ENCODE data around the gene RABL3.

RABL3 gene

GRCh38 chr3:120683213-120683612 lies 59.1 kb downstream of the RABL3 start:
- H3K4me2 ChIP-seq (ENCODE audit: low read depth, low read length, poor library complexity, severe bottlenecking): no peak overlapping the region
- no peak overlapping the region for H3K4me3 ChIP-seq (ENCODE audit: low read length, poor library complexity, severe bottlenecking)
- TF ChIP-seq, protein P1, sequence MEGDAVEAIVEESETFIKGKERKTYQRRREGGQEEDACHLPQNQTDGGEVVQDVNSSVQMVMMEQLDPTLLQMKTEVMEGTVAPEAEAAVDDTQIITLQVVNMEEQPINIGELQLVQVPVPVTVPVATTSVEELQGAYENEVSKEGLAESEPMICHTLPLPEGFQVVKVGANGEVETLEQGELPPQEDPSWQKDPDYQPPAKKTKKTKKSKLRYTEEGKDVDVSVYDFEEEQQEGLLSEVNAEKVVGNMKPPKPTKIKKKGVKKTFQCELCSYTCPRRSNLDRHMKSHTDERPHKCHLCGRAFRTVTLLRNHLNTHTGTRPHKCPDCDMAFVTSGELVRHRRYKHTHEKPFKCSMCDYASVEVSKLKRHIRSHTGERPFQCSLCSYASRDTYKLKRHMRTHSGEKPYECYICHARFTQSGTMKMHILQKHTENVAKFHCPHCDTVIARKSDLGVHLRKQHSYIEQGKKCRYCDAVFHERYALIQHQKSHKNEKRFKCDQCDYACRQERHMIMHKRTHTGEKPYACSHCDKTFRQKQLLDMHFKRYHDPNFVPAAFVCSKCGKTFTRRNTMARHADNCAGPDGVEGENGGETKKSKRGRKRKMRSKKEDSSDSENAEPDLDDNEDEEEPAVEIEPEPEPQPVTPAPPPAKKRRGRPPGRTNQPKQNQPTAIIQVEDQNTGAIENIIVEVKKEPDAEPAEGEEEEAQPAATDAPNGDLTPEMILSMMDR (conservative IDR thresholded peaks at IDR 0.05; ENCODE audit: low read length): no peak
- TF ChIP-seq EZH2phosphoT487 (IDR thresholded peaks at IDR 0.05; ENCODE audit: borderline replicate concordance): no peak

GRCh38 chr3:120682095-120682681 lies 60.1 kb downstream of the RABL3 start, which contains the start of gene HGD:
TSS of gene HGD (minus strand) at chr3:120682239. CDS start at chr3:120682111, 128 bp downstream.
- no peak within 1 kb of the TSS for H3K4me2 ChIP-seq (ENCODE audit: low read depth, low read length, poor library complexity, severe bottlenecking)

More at GRCh38 chr3:120683213-120683612, 59.1 kb downstream of the RABL3 start:
- Histone ChIP-seq H3K9me3 (ENCODE audit: insufficient read depth, low read depth, low read length) (no peaks in the 10 kb centered on the region), H3K9ac (ENCODE audit: low read depth, low read length, poor library complexity, severe bottlenecking) (no peak overlapping the region), H2AFZ (ENCODE audit: low read length) (no peak overlapping the region), H3F3A (ENCODE audit: low read depth) (no peaks in the 10 kb centered on the region), H4K20me1 (ENCODE audit: insufficient read depth, low read length, poor library complexity, severe bottlenecking) (no peaks in the 10 kb centered on the region), H3K27me3 (ENCODE audit: insufficient read depth, low read length, poor library complexity, severe bottlenecking) (no peaks in the 10 kb centered on the region), H3K4me1 (ENCODE audit: insufficient read depth, low read length, poor library complexity, severe bottlenecking) (peaks cover 34% of the 10 kb centered on the region), H3K79me2 (ENCODE audit: insufficient read depth, low read length) (no peaks in the 10 kb centered on the region), H3K9me2 (replicated peaks; ENCODE audit: low read depth, low read length) (no peaks in the 10 kb centered on the region), H3K36me3 (ENCODE audit: insufficient read depth, low read length) (no peaks in the 10 kb centered on the region)

GRCh38 chr3:120681506-120682038 lies 60.7 kb downstream of the RABL3 start:
- Histone ChIP-seq H3K4me3 (ENCODE audit: low read length, poor library complexity, severe bottlenecking) (no peak overlapping the region), H3K9me2 (replicated peaks; ENCODE audit: low read depth, low read length) (no peaks in the 10 kb centered on the region), H3K36me3 (ENCODE audit: insufficient read depth, low read length) (no peaks in the 10 kb centered on the region), H4K20me1 (ENCODE audit: insufficient read depth, low read length, poor library complexity, severe bottlenecking) (no peaks in the 10 kb centered on the region), H3K4me1 (ENCODE audit: insufficient read depth, low read length, poor library complexity, severe bottlenecking) (peaks cover 35% of the 10 kb centered on the region), H3K4me2 (ENCODE audit: low read depth, low read length, poor library complexity, severe bottlenecking) (no peak overlapping the region), H3K9me3 (ENCODE audit: insufficient read depth, low read depth, low read length) (no peaks in the 10 kb centered on the region), H3K79me2 (ENCODE audit: insufficient read depth, low read length) (no peaks in the 10 kb centered on the region), H3F3A (ENCODE audit: low read depth) (no peaks in the 10 kb centered on the region), H3K9ac (ENCODE audit: low read depth, low read length, poor library complexity, severe bottlenecking) (no peak overlapping the region), H2AFZ (ENCODE audit: low read length) (no peak overlapping the region), H3K27me3 (ENCODE audit: insufficient read depth, low read length, poor library complexity, severe bottlenecking) (no peaks in the 10 kb centered on the region)
- TF ChIP-seq EZH2phosphoT487 (IDR thresholded peaks at IDR 0.05; ENCODE audit: borderline replicate concordance): no peak
- TF ChIP-seq, protein P1 (conservative IDR thresholded peaks at IDR 0.05; ENCODE audit: low read length): no peak

More at GRCh38 chr3:120682095-120682681, 60.1 kb downstream of the RABL3 start, which contains the start of gene HGD:
- no peaks in the 10 kb centered on the region for H3K36me3 ChIP-seq (ENCODE audit: insufficient read depth, low read length)
- H4K20me1 ChIP-seq (ENCODE audit: insufficient read depth, low read length, poor library complexity, severe bottlenecking): no peaks in the 10 kb centered on the region
- H3F3A ChIP-seq (ENCODE audit: low read depth): no peaks in the 10 kb centered on the region
- no peaks in the 10 kb centered on the region for H3K27me3 ChIP-seq (ENCODE audit: insufficient read depth, low read length, poor library complexity, severe bottlenecking)
- H3K9ac ChIP-seq (ENCODE audit: low read depth, low read length, poor library complexity, severe bottlenecking): no peak within 1 kb of the TSS
- H2AFZ ChIP-seq (ENCODE audit: low read length): no peak within 1 kb of the TSS
- H3K79me2 ChIP-seq (ENCODE audit: insufficient read depth, low read length): no peaks in the 10 kb centered on the region
- H3K9me2 ChIP-seq (replicated peaks; ENCODE audit: low read depth, low read length): no peaks in the 10 kb centered on the region
- TF ChIP-seq, protein P1 (conservative IDR thresholded peaks at IDR 0.05; ENCODE audit: low read length): no peak
- no peak for TF ChIP-seq EZH2phosphoT487 (IDR thresholded peaks at IDR 0.05; ENCODE audit: borderline replicate concordance)
- no peak within 1 kb of the TSS for H3K4me3 ChIP-seq (ENCODE audit: low read length, poor library complexity, severe bottlenecking)
- H3K4me1 ChIP-seq (ENCODE audit: insufficient read depth, low read length, poor library complexity, severe bottlenecking): peaks cover 35% of the 10 kb centered on the region
- H3K9me3 ChIP-seq (ENCODE audit: insufficient read depth, low read depth, low read length): no peaks in the 10 kb centered on the region
